GM12865 (cell line): Measurements from ENCODE around the gene PDGFD.

Experiments
- DNase-seq: peaks from one replicate; pipeline ENCODE4 v3.0.0; 2010; ENCODE audit warnings: low read depth
- H3K4me3 ChIP-seq: 2 replicates; pipeline ENCODE4 v1.5.1; 2011; ENCODE audit warnings: mild to moderate bottlenecking, low read depth, low read length, control low read depth
- TF ChIP-seq, protein P1 (sequence below): IDR thresholded peaks from 2 replicates; pipeline ENCODE4 v1.5.1; 2011; ENCODE audit warnings: low read length, control low read depth, low read depth, inconsistent platforms; ENCODE audit not compliant: insufficient read depth; ENCODE audit errors: missing control alignments

PDGFD gene

GRCh38 chr11:103936059-103936458 lies 227.9 kb downstream of the PDGFD start:
- no peak for DNase-seq
- TF ChIP-seq, protein P1, sequence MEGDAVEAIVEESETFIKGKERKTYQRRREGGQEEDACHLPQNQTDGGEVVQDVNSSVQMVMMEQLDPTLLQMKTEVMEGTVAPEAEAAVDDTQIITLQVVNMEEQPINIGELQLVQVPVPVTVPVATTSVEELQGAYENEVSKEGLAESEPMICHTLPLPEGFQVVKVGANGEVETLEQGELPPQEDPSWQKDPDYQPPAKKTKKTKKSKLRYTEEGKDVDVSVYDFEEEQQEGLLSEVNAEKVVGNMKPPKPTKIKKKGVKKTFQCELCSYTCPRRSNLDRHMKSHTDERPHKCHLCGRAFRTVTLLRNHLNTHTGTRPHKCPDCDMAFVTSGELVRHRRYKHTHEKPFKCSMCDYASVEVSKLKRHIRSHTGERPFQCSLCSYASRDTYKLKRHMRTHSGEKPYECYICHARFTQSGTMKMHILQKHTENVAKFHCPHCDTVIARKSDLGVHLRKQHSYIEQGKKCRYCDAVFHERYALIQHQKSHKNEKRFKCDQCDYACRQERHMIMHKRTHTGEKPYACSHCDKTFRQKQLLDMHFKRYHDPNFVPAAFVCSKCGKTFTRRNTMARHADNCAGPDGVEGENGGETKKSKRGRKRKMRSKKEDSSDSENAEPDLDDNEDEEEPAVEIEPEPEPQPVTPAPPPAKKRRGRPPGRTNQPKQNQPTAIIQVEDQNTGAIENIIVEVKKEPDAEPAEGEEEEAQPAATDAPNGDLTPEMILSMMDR = no peak

DNA sequence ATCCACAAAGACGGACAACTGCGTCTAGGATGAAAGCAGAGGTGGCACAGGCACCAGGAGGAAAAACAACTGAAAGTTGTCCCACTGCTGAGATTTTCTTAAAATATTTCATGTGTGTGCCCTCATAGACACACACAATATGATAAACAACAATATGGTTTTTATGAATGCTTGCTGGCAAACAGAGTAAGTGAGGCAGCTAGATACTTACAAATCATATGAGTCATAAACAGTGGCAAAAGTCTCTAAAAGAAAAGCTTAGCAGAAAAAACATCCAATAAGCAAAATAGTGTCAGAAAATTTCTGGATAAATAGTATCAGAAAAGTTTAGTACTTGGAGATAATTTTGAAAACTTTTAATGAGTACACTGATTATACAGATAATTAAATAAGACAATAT lies 228.7 kb downstream of the PDGFD start:
- DNase-seq = no peak
- TF ChIP-seq, protein P1 = no peak
- H3K4me3 ChIP-seq = no peak overlapping the region

More at GRCh38 chr11:103936059-103936458, 227.9 kb downstream of the PDGFD start:
- no peak overlapping the region for H3K4me3 ChIP-seq

DNA sequence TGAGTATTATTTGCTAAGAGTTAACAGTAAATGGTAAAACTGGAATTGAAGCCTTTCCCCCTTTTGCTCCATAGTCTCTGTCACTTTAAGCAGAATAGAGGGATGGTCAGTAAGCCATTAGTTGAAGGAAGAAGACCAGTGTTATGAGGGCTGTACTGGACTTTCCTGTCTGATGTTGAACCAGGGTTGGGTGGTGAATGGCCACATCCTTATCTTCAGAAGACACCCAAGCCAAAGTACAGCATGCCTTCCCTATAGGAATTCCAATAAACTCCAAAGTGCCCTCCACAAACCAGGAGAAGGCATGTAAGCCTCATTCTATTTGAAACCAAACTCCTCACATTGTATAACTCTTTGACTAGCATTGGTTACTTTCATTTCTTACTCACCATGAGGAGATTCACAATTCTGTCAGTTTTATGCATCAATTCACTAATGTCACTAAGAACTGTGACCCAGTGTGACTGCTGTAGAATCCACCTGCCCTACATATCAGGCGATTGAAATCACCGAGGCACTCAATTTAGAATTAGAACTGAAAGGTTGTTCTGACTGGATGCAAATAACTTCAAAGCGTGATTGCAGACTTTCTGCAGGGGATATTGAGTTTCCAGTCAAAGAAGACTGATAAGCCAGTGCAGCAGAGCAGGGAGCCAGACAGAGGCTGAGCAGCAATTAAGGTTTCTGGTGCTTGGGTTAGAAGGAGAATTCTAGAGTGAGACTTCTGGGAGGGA lies 234.6 kb downstream of the PDGFD start:
- DNase-seq = peak; percentile 92
- TF ChIP-seq, protein P1 = no peak
- H3K4me3 ChIP-seq = no peak overlapping the region

DNA sequence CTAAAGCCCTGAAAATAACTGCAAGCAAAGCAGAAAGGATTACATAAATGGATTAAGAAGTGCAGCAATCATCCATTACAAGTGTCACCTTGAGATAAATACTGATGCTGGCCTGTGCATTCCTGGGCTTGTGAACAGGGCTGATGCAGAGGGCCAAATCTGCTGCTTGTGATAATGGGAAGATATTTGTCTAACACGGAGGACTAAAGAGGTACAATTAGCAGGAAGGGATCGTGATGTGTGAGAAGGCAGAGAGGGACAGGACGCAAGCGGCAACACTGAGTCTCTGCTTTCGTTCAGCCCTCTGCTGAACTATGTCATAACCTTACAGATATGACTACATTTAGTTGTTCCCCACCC lies 235.2 kb downstream of the PDGFD start:
- no peak overlapping the region for H3K4me3 ChIP-seq
- TF ChIP-seq, protein P1 = no peak
- DNase-seq = peak; percentile 42

GRCh38 chr11:103928040-103928801 lies 235.7 kb downstream of the PDGFD start:
- no peak for DNase-seq
- H3K4me3 ChIP-seq = no peak overlapping the region
- TF ChIP-seq, protein P1 = no peak

- H3K4me3 ChIP-seq = no peak overlapping the region
- peak; percentile 65 for DNase-seq
- TF ChIP-seq, protein P1 = peak; percentile 57
Measured at GRCh38 chr11:103927535-103927934, 236.4 kb downstream of the PDGFD start.
